ENCODE results near the gene STARD3.

- TF ChIP-seq CTCF (IDR thresholded peaks at IDR 0.05; ENCODE audit: insufficient read depth, low read depth, low read length) (no peak), EZH2 (IDR thresholded peaks at IDR 0.05; ENCODE audit: insufficient read depth, low read length) (no peak)
Measured at GRCh38 chr17:39595928-39596510, 40.9 kb upstream of the STARD3 start.
